H9 (cell line): ENCODE measurements around the gene NACC2. TPM values are rescaled to one million over a fixed set of nuclear protein-coding genes. Genes with fewer than 3 reads are reported as not detected.
A peak's percentile ranks its signal among the peaks of the same experiment; 100 is the strongest.

Source experiments
- DNase-seq: peaks from one replicate; pipeline ENCODE4 v3.0.0-alpha.2; 2017
- H2AFZ ChIP-seq: one replicate; pipeline ENCODE4 v1.6.1; 2013; ENCODE audit warnings: mild to moderate bottlenecking, low read length, control low read depth, moderate library complexity
- H2AK5ac ChIP-seq: 2 replicates; pipeline ENCODE4 v1.6.1; 2013; ENCODE audit warnings: low read length, control low read depth, mixed read lengths; ENCODE audit not compliant: insufficient read length
- H2BK120ac ChIP-seq: one replicate; pipeline ENCODE4 v1.6.1; 2013; ENCODE audit warnings: low read depth, mild to moderate bottlenecking, low read length, control low read depth, inconsistent platforms; ENCODE audit not compliant: poor library complexity, severe bottlenecking
- H2BK12ac ChIP-seq: 2 replicates; pipeline ENCODE4 v1.6.1; 2013; ENCODE audit warnings: low read length, control low read depth, mixed read lengths, low read depth; ENCODE audit not compliant: insufficient read length
- H2BK15ac ChIP-seq: 2 replicates; pipeline ENCODE4 v1.6.1; 2013; ENCODE audit warnings: low read depth, low read length, control low read depth
- H2BK20ac ChIP-seq: one replicate; pipeline ENCODE4 v1.6.1; 2013; ENCODE audit warnings: low read depth, mild to moderate bottlenecking, low read length, control low read depth, inconsistent platforms; ENCODE audit not compliant: poor library complexity, severe bottlenecking
- H2BK5ac ChIP-seq: 2 replicates; pipeline ENCODE4 v1.6.1; 2013; ENCODE audit warnings: low read length, control low read depth, mixed read lengths; ENCODE audit not compliant: insufficient read length
- H3K14ac ChIP-seq: 2 replicates; pipeline ENCODE4 v1.6.1; 2013; ENCODE audit warnings: low read length, control low read depth; ENCODE audit not compliant: insufficient read depth
- H3K18ac ChIP-seq: 2 replicates; pipeline ENCODE4 v1.6.1; 2013; ENCODE audit warnings: low read depth, mild to moderate bottlenecking, mixed read lengths, low read length, control low read depth; ENCODE audit not compliant: insufficient read length
- H3K23ac ChIP-seq: 2 replicates; pipeline ENCODE4 v1.6.1; 2013; ENCODE audit warnings: low read length, control low read depth, mixed read lengths, low read depth; ENCODE audit not compliant: insufficient read length
- H3K23me2 ChIP-seq: 2 replicates; pipeline ENCODE4 v1.6.1; 2013; ENCODE audit warnings: low read depth, mild to moderate bottlenecking, mixed read lengths, low read length, control low read depth; ENCODE audit not compliant: insufficient read length, poor library complexity, severe bottlenecking
- H3K27ac ChIP-seq: 2 replicates; pipeline ENCODE4 v1.5.1; 2013; ENCODE audit warnings: low read length, control low read depth, mixed read lengths, low read depth; ENCODE audit not compliant: insufficient read length
- H3K27me3 ChIP-seq: 2 replicates; pipeline ENCODE4 v1.6.1; 2013; ENCODE audit warnings: low read length, control low read depth, inconsistent platforms; ENCODE audit not compliant: insufficient read depth
- H3K4ac ChIP-seq: 2 replicates; pipeline ENCODE4 v1.6.1; 2013; ENCODE audit warnings: low read depth, mild to moderate bottlenecking, control low read depth, inconsistent platforms, low read length, moderate library complexity
- H3K4me1 ChIP-seq: 2 replicates; pipeline ENCODE4 v1.6.1; 2013; ENCODE audit warnings: low read length, control low read depth, inconsistent platforms; ENCODE audit not compliant: insufficient read depth
- H3K4me2 ChIP-seq: 2 replicates; pipeline ENCODE4 v1.6.1; 2013; ENCODE audit warnings: low read length, control low read depth, mixed read lengths; ENCODE audit not compliant: insufficient read length, insufficient read depth
- H3K56ac ChIP-seq: 2 replicates; pipeline ENCODE4 v1.6.1; 2013; ENCODE audit warnings: low read depth, mild to moderate bottlenecking, mixed read lengths, low read length, control low read depth; ENCODE audit not compliant: insufficient read length
- H3K79me1 ChIP-seq: 2 replicates; pipeline ENCODE4 v1.6.1; 2013; ENCODE audit warnings: low read depth, mild to moderate bottlenecking, moderate library complexity, low read length, control low read depth, inconsistent platforms; ENCODE audit not compliant: insufficient read depth, poor library complexity, severe bottlenecking
- H3K79me2 ChIP-seq: 2 replicates; pipeline ENCODE4 v1.6.1; 2013; ENCODE audit warnings: low read length, control low read depth, inconsistent platforms; ENCODE audit not compliant: insufficient read depth
- H3K9ac ChIP-seq: 2 replicates; pipeline ENCODE4 v1.6.1; 2013; ENCODE audit warnings: low read length, control low read depth, mixed read lengths; ENCODE audit not compliant: insufficient read length; ENCODE audit errors: extremely low read depth
- H3K9me3 ChIP-seq: one replicate; pipeline ENCODE4 v1.6.1; 2013; ENCODE audit warnings: low read depth, low read length, inconsistent platforms; ENCODE audit not compliant: control insufficient read depth
- H3T11ph ChIP-seq: one replicate; pipeline ENCODE4 v1.6.1; 2013; ENCODE audit warnings: mild to moderate bottlenecking, low read length, control low read depth, inconsistent platforms
- H4K20me1 ChIP-seq: one replicate; pipeline ENCODE4 v1.6.1; 2013; ENCODE audit not compliant: control insufficient read depth, insufficient read length, insufficient read depth
- H4K5ac ChIP-seq: 2 replicates; pipeline ENCODE4 v1.6.1; 2013; ENCODE audit warnings: low read depth, mild to moderate bottlenecking, mixed read lengths, low read length, control low read depth; ENCODE audit not compliant: insufficient read length
- H4K8ac ChIP-seq: replicated peaks from 2 replicates; pipeline ENCODE4 v1.6.1; 2013; ENCODE audit warnings: low read length, control low read depth, mixed read lengths, low read depth; ENCODE audit not compliant: insufficient read length
- H4K91ac ChIP-seq: 2 replicates; pipeline ENCODE4 v1.6.1; 2013; ENCODE audit warnings: low read depth, mild to moderate bottlenecking, moderate library complexity, mixed read lengths, low read length, control low read depth; ENCODE audit not compliant: insufficient read length
- H3K27ac Mint-ChIP-seq, 3 experiments: 2 replicates in 2 of 3; 3 replicates in 1 of 3; pipeline ENCODE4 v1.8.0; 2020 to 2021; ENCODE audit warnings: mixed read lengths in 3 of 3, mild to moderate bottlenecking in 1 of 3, moderate library complexity in 1 of 3
- H3K27me3 Mint-ChIP-seq: 2 replicates; pipeline ENCODE4 v1.8.0; 2021; ENCODE audit warnings: low read depth, mild to moderate bottlenecking, moderate library complexity, mixed read lengths
- H3K36me3 Mint-ChIP-seq, 3 experiments: 2 replicates in 2 of 3; 3 replicates in 1 of 3; pipeline ENCODE4 v1.8.0; 2020 to 2021; ENCODE audit warnings: low read depth in 3 of 3, mixed read lengths in 3 of 3; ENCODE audit not compliant: insufficient read depth in 1 of 3
- H3K4me1 Mint-ChIP-seq, 2 experiments: 2 replicates each; pipeline ENCODE4 v1.8.0; 2020; ENCODE audit warnings: mixed read lengths in 2 of 2
- H3K4me3 Mint-ChIP-seq, 2 experiments: 2 replicates in 1 of 2; 3 replicates in 1 of 2; pipeline ENCODE4 v1.8.0; 2020 to 2021; ENCODE audit warnings: mild to moderate bottlenecking in 2 of 2, mixed read lengths in 2 of 2, moderate library complexity in 1 of 2
- H3K9me3 Mint-ChIP-seq, 2 experiments: 2 replicates in 1 of 2; 3 replicates in 1 of 2; pipeline ENCODE4 v1.8.0; 2020; ENCODE audit warnings: mild to moderate bottlenecking in 2 of 2, mixed read lengths in 2 of 2, moderate library complexity in 1 of 2
- CTCF ChIP-seq: fragments of 200-600 bp; sonication (generic); conservative IDR thresholded peaks from 3 replicates; pipeline ENCODE4 v1.8.0; 2021; ENCODE audit warnings: antibody characterized with exemption, mild to moderate bottlenecking
- WGBS: extraction: QIAGEN DNeasy Blood & Tissue Kit; methylation state at CpG from one replicate; pipeline ENCODE4 v1.1.7; 2013; ENCODE audit warnings: missing lambda C conversion rate, low lambda C conversion rate, mixed read lengths; ENCODE audit not compliant: insufficient read length; ENCODE audit errors: extremely low coverage; 5-methylcytosine and 5-hydroxymethylcytosine counted together
- total RNA-seq: library from RNA; stranded (reverse); gene quantifications from 2 replicates; pipeline ENCODE4 v1.2.1, GENCODE V29; 2021

The NACC2 gene
- total RNA-seq, 1 experiment from 2014 or later: 11.5 TPM

DNA sequence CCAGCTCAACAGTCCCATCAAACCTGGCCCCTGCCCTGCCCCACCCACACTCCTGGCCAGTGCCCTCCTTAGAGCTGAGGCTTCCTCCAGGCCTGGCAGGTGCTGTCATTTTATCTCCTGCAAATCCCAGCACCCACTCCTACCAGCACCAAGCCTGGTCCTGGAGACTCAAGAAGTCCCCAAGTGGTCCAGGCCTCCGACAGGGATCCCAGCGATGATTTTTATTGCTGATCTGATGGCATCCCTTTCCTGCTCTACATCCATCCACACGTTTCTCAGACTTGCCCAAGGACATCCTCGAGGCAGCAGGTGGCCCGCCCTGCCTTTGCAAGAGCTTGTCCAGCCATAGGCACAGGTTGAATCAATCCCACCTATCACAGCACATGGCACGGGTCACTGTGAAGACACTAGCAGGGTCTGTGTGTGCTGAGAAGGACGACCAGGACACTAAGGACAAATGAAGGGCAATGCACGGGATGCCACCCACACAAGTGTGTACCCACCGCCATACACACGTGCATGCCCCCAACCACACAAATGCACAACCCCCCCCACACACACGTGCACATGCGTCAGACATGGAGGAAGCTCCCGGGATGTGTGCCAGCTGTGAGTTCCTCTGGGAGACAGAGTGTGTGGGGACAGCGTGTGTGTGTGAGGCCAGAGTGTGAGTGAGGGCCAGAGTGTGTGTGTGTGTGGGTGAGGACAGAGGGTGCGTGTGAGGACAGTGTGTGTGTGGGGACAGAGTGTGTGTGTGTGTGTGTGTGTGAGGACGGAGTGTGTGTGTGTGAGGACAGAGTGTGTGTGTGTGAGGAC is 71.5 kb downstream of the NACC2 start:
- H2AFZ ChIP-seq: no peak overlapping the region
- peaks cover 4% of the 10 kb centered on the region; the same call in 1 of the 2 replicates for H3K4me1 ChIP-seq
- peak overlapping the region; percentile 94 for H4K5ac ChIP-seq
- H4K20me1 ChIP-seq: peaks cover 3% of the 10 kb centered on the region
- H3K56ac ChIP-seq: no peak overlapping the region
- no peak overlapping the region for H3K27ac ChIP-seq
- Mint-ChIP-seq H3K4me1 (peaks cover 24 to 26% of the 10 kb centered on the region in 2 experiments), H3K27me3 (peaks cover 14% of the 10 kb centered on the region), H3K4me3 (no peak overlapping the region), H3K9me3 (no peaks in the 10 kb centered on the region; a peak in 2 of 5 replicates), H3K36me3 (peaks cover 0 to 4% (median 0%) of the 10 kb centered on the region in 3 experiments; a peak in 4 of 7 replicates), H3K27ac (peak overlapping the region in 2 of 3 experiments; percentile 44 to 66; a peak in 1 of 7 replicates)
- no peaks in the 10 kb centered on the region for H3K79me1 ChIP-seq
- H3K14ac ChIP-seq: no peak overlapping the region; the same call in 1 of the 2 replicates
- no peak overlapping the region for H2BK120ac ChIP-seq
- no peaks in the 10 kb centered on the region for H3K9me3 ChIP-seq
- H2AK5ac ChIP-seq: no peak overlapping the region
- peak overlapping the region; percentile 67 for H4K8ac ChIP-seq
- H2BK12ac ChIP-seq: no peak overlapping the region
- no peak overlapping the region for H3K9ac ChIP-seq
- no peak overlapping the region for H3K4me2 ChIP-seq
- no peaks in the 10 kb centered on the region for H3K27me3 ChIP-seq
- peak overlapping the region; percentile 93 for H3K23ac ChIP-seq
- H3K18ac ChIP-seq: no peak overlapping the region
- no peak overlapping the region for H3T11ph ChIP-seq
- DNase-seq: peak; percentile 24
- no peak for TF ChIP-seq CTCF
- H3K4ac ChIP-seq: no peak overlapping the region
- H3K23me2 ChIP-seq: no peaks in the 10 kb centered on the region
- H4K91ac ChIP-seq: no peak overlapping the region
- H2BK5ac ChIP-seq: no peak overlapping the region
- H2BK15ac ChIP-seq: no peak overlapping the region
- H2BK20ac ChIP-seq: no peak overlapping the region
- H3K79me2 ChIP-seq: no peaks in the 10 kb centered on the region; the same call in 1 of the 2 replicates
- 100% methylated on average over 1 of the region's 16 CpGs for WGBS
